IPS DF 4.7 (cell line): ENCODE data around the gene ZCCHC17.

ENCODE experiments used
- DNase-seq: peaks from one replicate; pipeline ENCODE4 v3.0.0-alpha.2; 2013; ENCODE audit warnings: low spot score; ENCODE audit errors: extremely low read depth

Gene ZCCHC17

DNA sequence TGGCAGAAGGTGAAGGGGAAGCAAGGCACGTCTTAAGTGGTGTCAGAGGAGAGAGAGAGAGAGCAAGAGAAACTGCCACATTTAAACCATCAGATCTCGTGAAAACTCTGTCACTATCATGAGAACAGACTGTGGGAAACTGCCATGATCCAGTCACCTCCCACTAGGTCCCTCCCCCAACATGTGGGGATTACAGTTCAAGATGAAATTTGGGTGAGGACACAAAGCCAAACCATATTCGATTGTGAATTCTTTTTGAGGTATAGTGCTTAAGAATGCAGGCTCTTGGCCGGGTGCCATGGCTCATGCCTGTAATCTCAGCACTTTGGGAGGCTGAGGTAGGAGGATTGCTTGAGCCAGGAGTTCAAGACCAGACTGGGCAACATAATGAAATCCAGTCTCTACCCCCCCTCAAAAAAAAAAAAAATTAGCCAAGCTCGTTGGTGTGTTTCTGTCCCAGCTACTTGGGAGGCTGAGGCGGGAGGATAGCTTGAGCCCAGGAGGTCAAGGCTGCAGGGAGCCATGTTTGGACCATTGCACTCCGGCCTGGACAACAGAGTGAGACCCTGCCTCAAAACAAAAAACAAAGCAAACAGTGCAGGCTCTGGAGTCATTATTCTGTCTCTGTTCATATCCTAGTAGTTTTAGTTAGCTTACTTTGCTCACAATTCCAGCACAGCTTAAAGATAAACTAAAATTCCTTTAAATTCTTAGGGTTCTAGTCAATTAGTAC, 6.0 kb downstream of the ZCCHC17 start:
- DNase-seq: no peak

DNA sequence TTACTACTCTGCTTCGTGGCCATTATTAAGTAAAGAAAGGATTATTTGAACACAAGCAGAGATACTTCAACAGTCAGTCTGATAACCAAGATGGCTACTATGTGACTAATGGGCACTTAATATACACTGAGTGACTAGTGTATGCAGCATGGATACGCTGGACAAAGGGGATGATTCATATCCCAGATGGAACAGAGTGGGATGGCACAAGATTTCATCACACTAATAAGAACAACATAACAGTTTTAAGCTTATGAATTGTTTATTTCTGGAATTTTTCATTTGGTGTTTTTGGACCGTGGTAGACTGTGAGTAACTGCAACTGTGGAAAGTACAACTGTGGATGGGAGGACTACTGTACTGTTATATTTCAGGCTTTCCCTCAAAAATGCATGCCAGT, 9.4 kb downstream of the ZCCHC17 start:
- DNase-seq: no peak

DNA sequence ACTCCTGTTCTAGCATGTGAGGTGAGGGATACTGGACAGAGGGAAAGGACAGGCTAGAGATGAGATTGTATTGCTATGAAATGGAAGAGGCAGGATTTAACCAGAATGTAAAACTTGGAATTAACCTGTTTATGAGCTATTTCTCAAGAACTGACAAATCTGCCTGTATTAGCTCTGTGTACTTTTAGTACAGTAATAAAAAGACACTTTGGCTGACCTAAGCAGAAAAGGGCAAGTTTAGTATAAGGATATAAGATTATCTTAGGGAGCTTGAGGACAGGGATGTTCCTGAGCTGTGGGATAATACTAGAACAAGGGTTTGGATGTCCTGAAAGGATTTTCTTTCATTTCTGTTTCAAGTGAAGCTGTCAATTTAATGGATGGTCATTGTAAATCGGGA, 11.2 kb downstream of the ZCCHC17 start:
- DNase-seq: no peak

DNA sequence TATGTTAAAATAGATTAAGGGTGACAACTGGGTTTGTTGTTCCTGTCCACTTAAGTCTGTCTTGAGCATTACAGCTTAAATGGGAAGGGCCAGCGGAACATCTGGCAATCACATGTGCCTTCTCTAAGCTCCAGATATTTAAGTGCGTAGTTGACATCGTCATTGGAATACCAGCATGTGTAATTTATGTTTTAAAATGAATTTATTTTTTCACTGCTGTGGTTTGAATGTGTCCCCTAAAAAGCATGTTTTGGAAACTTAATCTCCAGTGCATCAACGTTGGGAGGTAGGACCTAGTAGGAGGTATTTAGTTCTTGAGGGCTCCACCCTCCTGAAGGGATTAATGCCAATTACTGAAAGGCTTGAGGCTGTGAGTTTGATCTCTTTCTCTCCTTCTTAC, 13.4 kb downstream of the ZCCHC17 start:
- no peak for DNase-seq

DNA sequence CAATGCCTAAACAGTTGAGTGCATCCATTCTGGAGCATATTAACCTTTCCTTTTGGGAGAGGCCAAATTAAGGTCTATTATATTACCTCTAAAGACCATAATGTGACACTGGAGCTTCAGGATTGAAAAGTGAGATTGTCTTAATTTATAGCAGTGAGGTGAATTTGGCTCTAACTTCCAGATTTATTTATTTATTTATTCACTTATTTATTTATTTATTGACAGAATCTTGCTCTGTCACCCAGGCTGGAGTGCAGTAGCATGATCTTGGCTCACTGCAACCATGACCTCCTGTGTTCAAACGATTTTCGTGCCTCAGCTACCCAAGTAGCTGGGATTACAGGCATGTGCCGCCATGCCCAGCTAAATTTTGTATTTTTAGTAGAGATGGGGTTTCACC, 19.1 kb downstream of the ZCCHC17 start:
- no peak for DNase-seq

DNA sequence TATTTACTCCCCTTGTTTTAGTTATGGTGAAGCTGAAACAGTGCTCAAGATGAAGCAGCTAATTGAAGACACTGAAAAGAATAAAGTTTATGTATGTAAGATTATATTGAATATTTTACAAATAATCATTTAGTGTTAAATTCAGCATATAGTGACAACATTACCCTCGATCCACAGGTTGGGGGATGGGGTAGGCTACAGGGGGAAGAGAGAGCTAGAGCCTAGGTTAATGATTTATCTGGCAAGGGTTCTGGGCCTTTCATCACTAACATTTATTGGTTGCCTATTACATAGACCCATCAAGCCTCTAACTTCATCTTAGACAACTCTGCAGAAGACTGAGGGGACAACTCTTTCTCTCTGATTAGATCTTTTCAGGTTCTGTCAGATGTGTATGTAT, 21.3 kb downstream of the ZCCHC17 start:
- DNase-seq: no peak

DNA sequence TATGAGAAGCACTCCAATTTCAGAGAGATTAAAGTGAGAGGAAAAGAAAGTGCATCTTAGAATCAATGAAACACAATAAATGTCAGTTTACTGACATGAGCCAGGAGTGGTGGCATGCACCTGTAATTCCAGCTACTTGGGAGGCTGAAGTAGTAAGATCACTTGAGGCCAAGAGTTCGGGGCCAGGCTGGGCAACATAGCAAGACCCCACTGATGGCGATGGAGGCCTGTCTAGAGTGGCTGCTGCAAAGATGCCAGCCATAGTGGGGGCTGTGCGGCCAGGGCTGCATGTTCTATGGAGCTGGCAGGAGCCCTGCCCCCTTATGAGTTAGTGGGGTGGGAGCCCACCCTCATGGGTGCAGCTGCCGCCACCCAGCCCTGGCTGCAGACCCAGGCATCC, 27.3 kb downstream of the ZCCHC17 start:
- no peak for DNase-seq

DNA sequence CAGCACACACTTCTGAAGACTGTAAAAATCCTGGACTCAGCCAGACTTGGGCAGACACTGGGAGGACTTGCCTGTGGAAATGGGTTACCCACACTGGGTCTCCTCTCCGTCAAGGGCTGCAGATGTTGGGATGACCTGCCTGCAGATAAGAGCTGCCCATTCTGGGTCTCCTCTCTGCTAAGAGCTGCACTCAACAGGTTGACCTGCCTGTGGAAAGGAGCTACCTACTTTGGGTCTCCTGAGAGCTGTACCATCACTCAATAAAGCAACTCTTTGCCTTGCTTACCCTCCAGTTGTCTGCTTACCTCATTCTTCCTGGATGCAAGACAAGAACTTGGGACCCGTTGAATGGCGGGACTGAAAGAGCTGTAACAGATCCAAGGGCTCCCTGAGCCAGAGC, 28.2 kb downstream of the ZCCHC17 start:
- DNase-seq: no peak

DNA sequence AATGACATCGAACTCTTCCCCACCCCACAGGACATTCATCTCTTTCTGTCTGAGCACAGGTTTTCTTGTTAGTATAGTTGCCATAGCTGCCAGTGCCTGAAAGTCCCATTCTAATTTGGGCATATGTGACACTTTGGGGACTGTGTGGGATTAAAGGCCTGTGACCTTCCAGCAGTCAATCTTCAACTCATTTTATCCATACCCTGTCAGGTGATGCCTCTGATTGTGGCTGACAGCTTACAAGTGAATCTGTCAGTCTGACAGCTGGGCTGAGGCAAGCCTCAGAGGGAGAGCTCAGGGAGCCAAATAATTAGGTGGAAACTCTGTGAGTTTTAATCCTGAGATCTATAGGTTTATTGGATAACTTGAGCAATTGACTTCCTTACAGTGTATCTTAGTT, 29.6 kb downstream of the ZCCHC17 start:
- no peak for DNase-seq

DNA sequence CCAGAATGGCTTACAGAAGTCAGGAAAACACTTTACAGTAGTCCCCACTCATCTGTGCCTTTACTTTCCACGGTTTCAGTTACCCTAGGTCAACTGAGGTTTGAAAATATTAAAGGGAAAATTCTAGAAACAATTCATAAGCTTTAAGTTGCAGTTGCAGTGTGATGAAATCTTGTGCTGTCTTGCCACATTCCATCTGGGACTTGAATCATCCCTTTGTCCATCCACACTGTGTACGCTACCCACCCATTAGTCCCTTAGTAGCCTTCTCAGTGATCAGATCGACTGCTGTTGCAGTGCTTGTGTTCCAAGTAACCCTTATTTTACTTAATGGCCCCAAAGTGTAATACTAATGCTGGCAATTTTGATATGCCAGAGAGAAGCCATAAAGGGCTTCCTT, 30.5 kb downstream of the ZCCHC17 start:
- DNase-seq: no peak

DNA sequence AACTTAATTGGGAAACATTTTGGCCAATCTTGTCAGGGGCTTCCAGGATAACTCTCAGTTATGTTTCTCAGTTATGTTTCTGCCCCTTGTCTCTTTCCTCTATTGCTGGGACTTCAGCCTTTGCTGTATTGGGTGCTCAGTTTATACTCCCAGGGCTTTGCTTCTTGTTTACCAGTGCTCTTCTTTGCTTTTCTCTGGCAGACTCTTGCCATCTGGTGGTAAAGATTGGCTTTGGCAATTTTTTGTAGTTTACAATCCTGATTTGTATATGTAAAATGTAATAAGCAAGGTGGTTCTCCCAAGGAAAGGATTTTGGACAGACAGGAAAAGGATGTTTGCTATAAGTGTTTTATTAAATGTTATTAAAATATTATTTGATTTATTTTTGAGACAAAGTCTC, 38.2 kb downstream of the ZCCHC17 start:
- DNase-seq: no peak

DNA sequence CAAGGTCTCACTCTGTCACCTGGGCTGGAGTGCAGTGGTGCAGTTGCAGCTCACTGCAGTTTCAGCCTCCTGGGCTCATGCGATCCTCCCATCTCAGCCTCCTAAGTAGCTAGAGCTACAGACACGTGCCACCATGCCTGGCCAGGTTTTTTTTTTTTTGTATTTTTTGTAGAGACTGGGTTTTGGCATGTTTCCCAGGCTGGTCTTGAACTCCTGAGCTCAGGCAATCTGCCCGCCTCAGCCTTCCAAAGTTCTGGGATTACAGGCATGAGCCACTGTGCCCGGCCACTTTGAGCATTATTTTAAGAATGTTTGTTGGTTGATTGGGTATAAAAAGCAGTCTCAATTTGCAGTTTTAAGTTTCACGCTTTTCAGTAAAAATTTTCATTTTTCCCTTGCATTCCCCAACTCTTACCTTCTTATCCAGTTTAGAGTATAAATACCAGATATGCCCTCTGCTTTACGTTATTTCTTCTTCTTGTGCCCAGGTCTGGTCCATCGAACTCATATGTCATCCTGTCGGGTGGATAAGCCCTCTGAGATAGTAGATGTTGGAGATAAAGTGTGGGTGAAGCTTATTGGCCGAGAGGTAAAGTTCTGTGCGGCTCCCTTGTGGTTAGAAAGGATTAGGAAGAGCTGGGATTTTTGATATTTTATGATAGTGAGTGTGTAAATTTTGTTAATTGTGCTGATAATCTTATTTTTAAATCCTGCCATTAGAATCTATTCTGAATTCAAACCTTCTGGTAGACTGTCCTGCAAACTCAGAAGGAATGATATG, 40.0 kb downstream of the ZCCHC17 start:
- DNase-seq: no peak

DNA sequence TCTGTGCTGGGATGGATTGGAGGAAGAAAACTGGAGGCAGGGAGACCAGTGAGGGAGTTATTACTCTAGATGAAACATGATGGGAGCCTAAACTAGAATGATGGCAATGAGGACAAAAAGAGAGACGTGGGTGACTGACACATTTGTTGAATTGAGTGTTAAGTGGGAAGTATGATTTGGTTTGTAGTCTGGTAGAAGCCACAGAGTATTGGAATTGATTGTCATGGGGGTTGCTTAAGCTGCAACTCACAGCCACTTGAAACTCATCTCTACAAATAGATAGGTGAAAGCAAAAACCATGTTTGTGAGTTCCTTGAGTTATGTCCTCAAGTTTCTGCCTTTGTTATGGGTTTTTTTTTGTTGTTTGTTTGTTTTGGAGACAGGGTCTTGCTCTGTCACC, 47.7 kb downstream of the ZCCHC17 start:
- no peak for DNase-seq

DNA sequence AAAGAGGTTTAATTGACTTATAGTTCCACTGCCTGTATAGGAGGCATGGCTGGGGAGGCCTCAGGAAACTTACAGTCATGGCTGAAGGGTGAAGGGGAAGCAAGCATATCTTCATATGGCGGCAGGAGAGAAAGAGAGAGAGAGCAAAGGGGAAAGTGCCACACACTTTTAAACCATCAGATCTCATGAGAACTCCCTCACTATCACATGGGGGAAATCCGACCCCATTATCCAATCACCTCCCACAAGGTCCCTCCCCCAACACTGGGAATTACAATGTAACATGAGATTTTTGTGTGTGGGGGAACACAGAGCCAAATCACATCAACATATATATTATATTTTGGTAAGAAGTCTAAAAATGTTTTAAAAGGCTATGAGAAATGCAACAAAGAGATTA, 48.8 kb downstream of the ZCCHC17 start:
- DNase-seq: no peak

DNA sequence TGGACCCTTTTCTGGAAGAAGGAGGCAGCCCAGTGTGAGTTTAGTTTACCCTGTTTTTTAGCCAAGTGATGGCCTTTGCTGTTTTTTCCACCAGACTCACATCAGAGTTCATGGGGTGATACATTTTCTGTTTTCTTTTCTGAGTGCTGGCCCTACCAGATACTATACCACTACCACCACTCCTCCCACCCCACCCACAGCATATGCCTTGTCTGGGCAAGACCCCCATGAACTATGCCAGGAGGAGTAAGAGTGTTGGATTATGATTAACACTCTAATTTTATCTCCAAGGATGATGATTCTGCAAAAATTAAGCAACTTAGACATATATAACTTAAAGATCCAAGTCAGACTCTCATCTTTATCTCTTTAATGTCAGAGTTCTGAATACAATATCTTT, 50.0 kb downstream of the ZCCHC17 start:
- no peak for DNase-seq

DNA sequence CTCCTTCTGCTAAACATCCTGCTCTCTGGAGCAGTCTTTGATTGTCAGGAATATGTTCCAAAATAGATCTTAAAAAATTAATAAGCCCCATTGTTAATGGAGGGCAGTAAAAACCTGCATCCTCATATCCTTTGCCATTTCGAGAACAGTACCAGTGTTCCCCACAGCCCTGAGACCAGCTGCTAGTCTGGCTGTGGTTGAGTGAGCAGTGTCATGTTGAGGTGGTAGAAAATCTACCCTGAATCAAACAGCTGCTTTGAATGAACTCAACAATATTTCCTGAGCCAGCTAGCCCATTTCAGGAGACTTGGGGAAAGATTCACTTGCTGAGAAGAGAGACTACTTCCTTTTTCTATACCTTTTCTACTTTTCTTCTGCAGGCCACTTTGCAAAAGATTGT, 51.6 kb downstream of the ZCCHC17 start:
- no peak for DNase-seq

DNA sequence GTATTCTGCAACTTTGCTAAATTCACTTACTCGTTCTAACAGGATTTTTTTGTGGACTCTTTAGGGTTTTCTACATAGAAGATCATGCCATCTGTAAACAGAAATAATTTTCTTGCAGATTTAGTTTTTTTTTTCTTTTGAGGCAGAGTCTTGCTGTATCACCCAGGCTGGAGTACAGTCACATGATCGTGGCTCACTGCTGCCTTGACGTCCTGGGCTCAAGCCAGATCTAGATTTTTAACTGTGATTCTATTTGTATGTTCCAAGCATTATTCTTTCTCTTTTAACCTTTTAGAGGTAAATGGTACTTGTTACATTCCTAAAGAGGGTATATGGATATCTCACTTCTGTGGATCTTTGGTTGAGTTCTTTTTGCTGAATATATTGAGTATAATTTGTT, 57.5 kb downstream of the ZCCHC17 start:
- DNase-seq: no peak

DNA sequence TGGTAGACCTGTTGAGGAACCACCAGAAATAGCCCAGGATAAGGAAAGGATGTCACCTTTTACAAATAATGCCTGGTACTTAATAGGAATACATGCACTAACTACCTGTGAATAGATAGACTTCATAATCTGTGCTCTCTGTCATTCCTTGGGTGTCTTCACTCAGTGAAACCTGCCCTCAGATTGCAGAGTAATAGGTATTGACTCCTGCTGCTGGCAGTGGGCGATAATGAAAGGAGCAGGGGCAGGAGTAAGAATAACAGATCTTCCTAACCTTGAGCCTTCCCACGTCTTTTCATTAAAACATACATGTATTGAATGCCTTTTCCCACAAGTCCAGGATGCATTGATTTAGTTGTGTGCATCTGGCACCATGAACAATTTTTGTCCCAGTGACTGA, 59.6 kb downstream of the ZCCHC17 start:
- DNase-seq: no peak

DNA sequence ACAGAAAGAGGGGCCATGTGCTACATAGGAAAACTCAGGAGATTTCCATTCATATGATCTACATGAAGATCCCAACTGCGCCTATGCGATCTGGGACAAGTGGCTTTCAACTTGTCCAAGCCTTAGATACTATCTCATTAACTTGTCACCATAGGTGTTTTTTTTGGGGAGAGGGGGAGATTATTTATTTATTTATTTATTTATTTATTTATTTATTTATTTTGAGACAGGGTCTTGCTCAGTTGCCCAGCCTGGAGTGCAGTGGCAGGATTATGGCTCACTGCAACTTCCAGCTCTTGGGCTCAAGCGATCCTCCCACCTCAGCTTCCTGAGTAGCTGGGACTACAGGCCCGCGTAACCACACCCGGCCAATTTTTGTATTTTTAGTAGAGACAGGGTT, 64.8 kb downstream of the ZCCHC17 start:
- no peak for DNase-seq

DNA sequence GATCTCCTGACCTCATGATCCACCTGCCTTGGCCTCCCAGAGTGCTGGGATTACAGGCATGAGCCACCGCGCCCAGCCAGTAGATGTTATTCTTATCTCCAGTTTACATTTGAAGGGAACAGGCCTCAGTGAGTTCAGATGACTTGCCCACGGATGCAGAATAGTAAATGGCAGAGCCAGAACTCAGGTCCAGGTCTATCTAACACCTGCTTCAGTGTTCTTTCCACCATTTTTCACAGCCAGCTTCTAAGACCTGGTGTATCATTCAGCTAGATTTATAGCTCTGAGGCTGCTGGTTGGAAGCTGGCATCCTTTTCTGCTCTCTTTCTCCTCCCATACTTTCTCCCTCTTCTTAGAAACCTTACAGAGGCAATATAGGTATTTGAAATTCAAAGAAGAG, 65.2 kb downstream of the ZCCHC17 start:
- DNase-seq: no peak

DNA sequence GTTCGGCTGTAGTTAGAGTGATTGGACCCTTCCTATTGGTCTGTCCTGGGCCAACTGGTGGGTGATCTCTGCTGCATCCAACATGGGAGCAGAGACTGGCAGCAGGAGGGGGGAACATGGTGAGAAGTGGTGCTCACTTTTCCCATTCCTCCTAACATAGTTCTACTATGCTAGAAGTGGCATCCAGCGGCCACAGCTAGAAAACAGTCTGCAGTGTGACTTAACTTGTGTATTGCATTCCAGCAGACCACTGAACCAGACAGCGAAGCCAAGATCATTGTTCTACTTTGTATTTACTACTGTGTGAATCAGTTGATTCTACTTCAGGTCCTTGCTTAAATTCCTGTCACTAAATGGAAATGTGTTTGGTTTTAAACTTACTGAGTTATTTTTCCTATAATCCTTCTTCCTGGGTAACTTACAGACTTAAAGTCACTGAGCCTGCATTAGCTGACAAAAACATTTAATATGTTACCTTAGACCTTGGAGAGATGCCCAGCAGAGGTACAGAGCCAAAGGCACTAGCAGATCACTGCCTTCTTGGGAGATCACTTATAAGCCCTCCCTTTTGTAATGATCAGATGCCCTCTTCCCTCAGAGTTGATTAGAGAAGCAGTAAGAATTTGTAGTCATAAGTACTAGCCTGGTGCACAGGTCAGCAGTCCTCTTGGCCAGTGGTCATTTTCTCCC, 67.9 kb downstream of the ZCCHC17 start:
- no peak for DNase-seq

DNA sequence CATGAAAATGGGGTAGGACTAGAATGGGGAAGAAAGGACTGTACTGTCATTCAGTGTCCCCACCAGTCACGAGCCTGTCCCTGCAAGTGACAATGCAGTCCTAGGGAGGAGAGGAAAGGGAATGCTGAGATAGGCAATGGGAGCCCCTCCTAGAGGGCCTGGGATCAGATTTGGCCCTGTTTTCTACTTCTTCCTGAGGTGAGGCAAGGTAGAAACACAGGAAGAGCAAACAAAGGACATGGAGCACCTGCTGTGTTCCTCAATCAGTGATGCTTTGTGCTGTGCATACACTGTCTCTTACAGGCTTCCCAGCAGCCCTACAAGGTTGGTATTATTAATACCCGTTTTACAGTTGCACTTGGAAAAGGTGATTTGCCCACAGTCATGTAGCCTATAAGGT, 70.0 kb downstream of the ZCCHC17 start:
- DNase-seq: no peak
